ENCODE measurements around the gene DRG2.

The DRG2 gene

DNA sequence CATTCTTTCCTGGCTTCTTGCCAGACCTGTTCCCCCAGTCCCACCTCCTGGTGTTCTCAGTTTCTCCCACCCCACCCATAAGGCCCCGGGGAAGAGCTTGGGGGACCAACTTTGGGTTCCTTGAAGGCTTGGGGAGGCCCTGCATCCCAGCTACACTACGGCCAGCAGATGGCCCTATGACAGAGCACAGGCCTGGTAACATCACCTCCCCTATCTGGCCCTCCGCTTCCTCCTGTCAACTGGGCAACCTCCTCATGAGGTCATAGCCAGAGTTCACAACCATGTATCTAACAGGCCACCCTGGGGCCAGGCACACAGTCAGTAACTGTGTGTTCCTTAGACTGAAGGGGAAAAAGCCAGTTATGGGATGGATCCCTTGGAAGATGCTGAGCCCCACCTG, 52.2 kb downstream of the DRG2 start:
- H3K4me2 ChIP-seq (ENCODE audit: low read length, poor library complexity, severe bottlenecking) = no peak overlapping the region
- no peak overlapping the region for H3K14ac ChIP-seq (ENCODE audit: low read length in 2 of 2)
- H3K23ac ChIP-seq (ENCODE audit: low read length in 2 of 2) = no peak overlapping the region
- no peak overlapping the region for H2BK15ac ChIP-seq (ENCODE audit: low read depth, poor library complexity, severe bottlenecking)
- peaks cover 25 to 40% of the 10 kb centered on the region in 2 experiments for H3K27me3 ChIP-seq (ENCODE audit: control insufficient read depth in 1 of 2, insufficient read depth in 1 of 2, low read length in 2 of 2)
- no peak overlapping the region for H2BK5ac ChIP-seq (ENCODE audit: low read depth, low read length, poor library complexity, severe bottlenecking)
- H3K18ac ChIP-seq (ENCODE audit: low read depth in 1 of 2, low read length in 2 of 2) = no peak overlapping the region
- H2BK12ac ChIP-seq (ENCODE audit: low read length in 2 of 2) = no peak overlapping the region
- H3K4me1 ChIP-seq (ENCODE audit: control insufficient read depth, insufficient read depth, low read depth, low read length) = peaks cover 6% of the 10 kb centered on the region
- 75% methylated on average over 2 of the region's 3 CpGs for WGBS
- H3K4ac ChIP-seq (ENCODE audit: low read depth in 1 of 2, low read length in 2 of 2) = no peak overlapping the region
- no peak overlapping the region for H2BK120ac ChIP-seq (ENCODE audit: low read depth, low read length)
- no peaks in the 10 kb centered on the region for H3K79me1 ChIP-seq (replicated peaks; ENCODE audit: low read length, poor library complexity, severe bottlenecking)
- H3K9me3 ChIP-seq (ENCODE audit: control insufficient read depth, low read length) = no peaks in the 10 kb centered on the region
- no peaks in the 10 kb centered on the region for H3K36me3 ChIP-seq (ENCODE audit: control insufficient read depth in 1 of 2, insufficient read depth in 2 of 2, low read depth in 1 of 2, low read length in 2 of 2)
- no peak overlapping the region for H3K9ac ChIP-seq (ENCODE audit: low read length)
- H4K91ac ChIP-seq (ENCODE audit: low read length) = no peak overlapping the region
- no peak overlapping the region for H2AFZ ChIP-seq (ENCODE audit: low read depth, low read length)
- DNase-seq = peak; percentile 26
- H2AK5ac ChIP-seq (ENCODE audit: low read length, severe bottlenecking) = no peak overlapping the region
- no peak overlapping the region for H3K27ac ChIP-seq (ENCODE audit: low read length, poor library complexity, severe bottlenecking)
- H4K8ac ChIP-seq (ENCODE audit: low read length) = no peak overlapping the region
- no peak overlapping the region for H3K4me3 ChIP-seq (ENCODE audit: insufficient read depth in 1 of 2, low read depth in 1 of 2, low read length in 2 of 2)

DNA sequence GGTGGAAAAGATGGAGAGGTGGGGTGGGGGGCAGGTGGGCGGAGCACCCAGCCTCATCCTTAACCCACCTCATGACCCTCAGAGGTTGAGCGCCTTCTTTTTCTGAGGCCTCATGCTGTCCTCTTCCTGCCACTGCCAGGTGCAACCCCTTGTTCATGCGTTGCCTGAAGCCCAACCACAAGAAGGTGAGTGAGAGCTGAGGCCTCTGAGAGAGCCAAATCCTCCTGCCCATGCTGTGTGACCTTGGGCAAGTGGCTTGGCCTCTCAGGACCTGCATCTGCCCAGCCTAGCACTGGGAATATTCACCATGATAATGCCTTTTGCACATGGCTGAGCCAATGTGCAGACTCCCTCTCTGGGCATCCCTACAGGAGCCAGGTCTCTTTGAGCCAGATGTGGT, 52.9 kb downstream of the DRG2 start:
- H2BK5ac ChIP-seq (ENCODE audit: low read depth, low read length, poor library complexity, severe bottlenecking) = no peak overlapping the region
- no peak for DNase-seq
- H3K9ac ChIP-seq (ENCODE audit: low read length) = no peak overlapping the region
- H3K4me1 ChIP-seq (ENCODE audit: control insufficient read depth, insufficient read depth, low read depth, low read length) = peaks cover 6% of the 10 kb centered on the region
- peaks cover 24 to 37% of the 10 kb centered on the region in 2 experiments for H3K27me3 ChIP-seq (ENCODE audit: control insufficient read depth in 1 of 2, insufficient read depth in 1 of 2, low read length in 2 of 2)
- H3K4ac ChIP-seq (ENCODE audit: low read depth in 1 of 2, low read length in 2 of 2) = no peak overlapping the region
- no peak overlapping the region for H2BK15ac ChIP-seq (ENCODE audit: low read depth, poor library complexity, severe bottlenecking)
- no peak overlapping the region for H4K91ac ChIP-seq (ENCODE audit: low read length)
- no peak overlapping the region for H2AK5ac ChIP-seq (ENCODE audit: low read length, severe bottlenecking)
- no peak overlapping the region for H3K4me2 ChIP-seq (ENCODE audit: low read length, poor library complexity, severe bottlenecking)
- WGBS = 90% methylated on average over 2 of the region's 3 CpGs
- no peak overlapping the region for H4K8ac ChIP-seq (ENCODE audit: low read length)
- no peak overlapping the region for H3K18ac ChIP-seq (ENCODE audit: low read depth in 1 of 2, low read length in 2 of 2)
- H2BK120ac ChIP-seq (ENCODE audit: low read depth, low read length) = no peak overlapping the region
- no peak overlapping the region for H2AFZ ChIP-seq (ENCODE audit: low read depth, low read length)
- no peak overlapping the region for H3K14ac ChIP-seq (ENCODE audit: low read length in 2 of 2)
- H3K36me3 ChIP-seq (ENCODE audit: control insufficient read depth in 1 of 2, insufficient read depth in 2 of 2, low read depth in 1 of 2, low read length in 2 of 2) = no peaks in the 10 kb centered on the region
- no peak overlapping the region for H3K27ac ChIP-seq (ENCODE audit: low read length, poor library complexity, severe bottlenecking)
- no peak overlapping the region for H3K4me3 ChIP-seq (ENCODE audit: insufficient read depth in 1 of 2, low read depth in 1 of 2, low read length in 2 of 2)
- no peaks in the 10 kb centered on the region for H3K79me1 ChIP-seq (replicated peaks; ENCODE audit: low read length, poor library complexity, severe bottlenecking)
- no peaks in the 10 kb centered on the region for H3K9me3 ChIP-seq (ENCODE audit: control insufficient read depth, low read length)
- no peak overlapping the region for H2BK12ac ChIP-seq (ENCODE audit: low read length in 2 of 2)
- no peak overlapping the region for H3K23ac ChIP-seq (ENCODE audit: low read length in 2 of 2)

DNA sequence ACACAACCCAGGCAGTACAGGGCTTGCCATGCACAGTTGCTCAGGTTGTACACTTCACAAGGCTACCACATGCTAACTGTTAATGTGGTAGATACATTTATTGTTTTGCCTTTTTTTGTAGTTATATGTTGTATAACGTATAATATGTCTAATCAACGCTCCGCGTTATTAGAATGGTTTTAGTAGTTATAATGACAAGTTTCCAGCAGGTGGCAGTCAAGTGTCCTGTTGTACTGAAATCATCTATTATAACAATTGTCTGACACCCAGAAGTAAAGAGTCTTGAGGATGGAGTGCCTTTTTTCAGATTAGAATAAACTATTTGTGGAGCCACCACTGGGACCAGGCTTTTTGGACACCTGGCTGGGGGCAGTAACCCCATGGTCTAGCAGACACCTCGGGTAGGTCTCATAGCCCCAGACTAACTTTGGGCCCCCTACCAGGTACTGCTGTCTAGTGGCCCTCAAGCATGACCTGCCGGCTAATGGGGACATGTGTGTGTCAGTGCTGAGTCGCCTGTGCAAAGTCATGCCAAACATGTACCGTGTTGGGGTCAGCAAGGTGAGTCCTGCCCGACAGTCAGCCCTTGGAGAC, 53.6 kb downstream of the DRG2 start:
- WGBS = 71% methylated on average over 5 of the region's 9 CpGs
- peaks cover 6% of the 10 kb centered on the region for H3K4me1 ChIP-seq (ENCODE audit: control insufficient read depth, insufficient read depth, low read depth, low read length)
- H3K4ac ChIP-seq (ENCODE audit: low read depth in 1 of 2, low read length in 2 of 2) = no peak overlapping the region
- no peaks in the 10 kb centered on the region for H3K9me3 ChIP-seq (ENCODE audit: control insufficient read depth, low read length)
- no peak overlapping the region for H2BK15ac ChIP-seq (ENCODE audit: low read depth, poor library complexity, severe bottlenecking)
- no peak overlapping the region for H2AFZ ChIP-seq (ENCODE audit: low read depth, low read length)
- H3K4me3 ChIP-seq (ENCODE audit: insufficient read depth in 1 of 2, low read depth in 1 of 2, low read length in 2 of 2) = no peak overlapping the region
- H3K18ac ChIP-seq (ENCODE audit: low read depth in 1 of 2, low read length in 2 of 2) = peak overlapping the region in 1 of 2 experiments; percentile 28
- no peak overlapping the region for H3K14ac ChIP-seq (ENCODE audit: low read length in 2 of 2)
- H4K8ac ChIP-seq (ENCODE audit: low read length) = peak overlapping the region; percentile 27
- H3K23ac ChIP-seq (ENCODE audit: low read length in 2 of 2) = no peak overlapping the region
- no peak overlapping the region for H2AK5ac ChIP-seq (ENCODE audit: low read length, severe bottlenecking)
- H3K27me3 ChIP-seq (ENCODE audit: control insufficient read depth in 1 of 2, insufficient read depth in 1 of 2, low read length in 2 of 2) = peaks cover 17 to 30% of the 10 kb centered on the region in 2 experiments
- no peak overlapping the region for H3K27ac ChIP-seq (ENCODE audit: low read length, poor library complexity, severe bottlenecking)
- H2BK12ac ChIP-seq (ENCODE audit: low read length in 2 of 2) = no peak overlapping the region
- no peak overlapping the region for H3K4me2 ChIP-seq (ENCODE audit: low read length, poor library complexity, severe bottlenecking)
- H3K9ac ChIP-seq (ENCODE audit: low read length) = no peak overlapping the region
- no peaks in the 10 kb centered on the region for H3K79me1 ChIP-seq (replicated peaks; ENCODE audit: low read length, poor library complexity, severe bottlenecking)
- peak; percentile 64 for DNase-seq
- no peaks in the 10 kb centered on the region for H3K36me3 ChIP-seq (ENCODE audit: control insufficient read depth in 1 of 2, insufficient read depth in 2 of 2, low read depth in 1 of 2, low read length in 2 of 2)
- H2BK120ac ChIP-seq (ENCODE audit: low read depth, low read length) = no peak overlapping the region
- no peak overlapping the region for H2BK5ac ChIP-seq (ENCODE audit: low read depth, low read length, poor library complexity, severe bottlenecking)
- no peak overlapping the region for H4K91ac ChIP-seq (ENCODE audit: low read length)

DNA sequence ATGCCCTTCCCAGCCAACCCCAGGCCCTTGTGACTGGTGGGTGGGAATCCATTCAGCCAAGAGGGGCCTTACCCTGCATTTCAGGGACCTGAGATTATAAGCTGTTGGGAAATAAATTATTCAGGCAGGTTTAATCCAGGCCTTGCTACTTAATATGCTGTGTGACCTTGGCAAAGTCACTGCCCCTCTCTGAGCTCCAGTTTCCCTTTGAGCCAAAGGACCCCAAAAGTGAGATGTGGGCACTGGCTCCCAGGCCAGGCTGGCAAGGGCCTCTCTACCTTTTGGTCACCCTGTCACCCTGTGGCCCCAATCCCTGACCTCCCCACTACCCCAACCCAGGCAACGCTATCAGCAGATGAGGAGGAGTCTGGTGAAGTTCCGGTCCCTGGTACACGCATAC, 54.7 kb downstream of the DRG2 start:
- Histone ChIP-seq H4K8ac (ENCODE audit: low read length) (no peak overlapping the region), H3K23ac (ENCODE audit: low read length in 2 of 2) (no peak overlapping the region), H4K91ac (ENCODE audit: low read length) (no peak overlapping the region), H3K4me1 (ENCODE audit: control insufficient read depth, insufficient read depth, low read depth, low read length) (peaks cover 5% of the 10 kb centered on the region), H3K27ac (ENCODE audit: low read length, poor library complexity, severe bottlenecking) (no peak overlapping the region), H3K36me3 (ENCODE audit: control insufficient read depth in 1 of 2, insufficient read depth in 2 of 2, low read depth in 1 of 2, low read length in 2 of 2) (no peaks in the 10 kb centered on the region), H2BK120ac (ENCODE audit: low read depth, low read length) (no peak overlapping the region), H2AK5ac (ENCODE audit: low read length, severe bottlenecking) (no peak overlapping the region), H2BK12ac (ENCODE audit: low read length in 2 of 2) (no peak overlapping the region), H3K14ac (ENCODE audit: low read length in 2 of 2) (peak overlapping the region in 1 of 2 experiments; percentile 28), H2AFZ (ENCODE audit: low read depth, low read length) (no peak overlapping the region), H3K9ac (ENCODE audit: low read length) (no peak overlapping the region), H3K79me1 (replicated peaks; ENCODE audit: low read length, poor library complexity, severe bottlenecking) (no peaks in the 10 kb centered on the region), H2BK15ac (ENCODE audit: low read depth, poor library complexity, severe bottlenecking) (no peak overlapping the region), H3K27me3 (ENCODE audit: control insufficient read depth in 1 of 2, insufficient read depth in 1 of 2, low read length in 2 of 2) (peaks cover 13 to 21% of the 10 kb centered on the region in 2 experiments), H3K4me2 (ENCODE audit: low read length, poor library complexity, severe bottlenecking) (no peak overlapping the region), H3K4me3 (ENCODE audit: insufficient read depth in 1 of 2, low read depth in 1 of 2, low read length in 2 of 2) (no peak overlapping the region), H3K18ac (ENCODE audit: low read depth in 1 of 2, low read length in 2 of 2) (no peak overlapping the region), H3K4ac (ENCODE audit: low read depth in 1 of 2, low read length in 2 of 2) (no peak overlapping the region), H3K9me3 (ENCODE audit: control insufficient read depth, low read length) (no peaks in the 10 kb centered on the region), H2BK5ac (ENCODE audit: low read depth, low read length, poor library complexity, severe bottlenecking) (no peak overlapping the region)
- DNase-seq = no peak
- WGBS = 100% methylated on average over 3 of the region's 3 CpGs

Data from mesenchymal stem cell (in vitro differentiated cells and primary cell).